Ascending aorta (tissue), 2 donors: ENCODE data around the gene DGKD. TPM values are rescaled to one million over a fixed set of nuclear protein-coding genes. Genes with fewer than 3 reads are reported as not detected.

ENCODE experiments used
- DNase-seq, 2 donors: peaks; one replicate each; pipeline ENCODE4 v3.0.0-alpha.2; 2019; ENCODE audit warnings: low spot score in 2 of 2
- H3K27ac ChIP-seq, 2 donors: fragments of 200-600 bp; sonication (generic); one replicate each; pipeline ENCODE4 v1.5.1; 2016 to 2017; ENCODE audit warnings: mild to moderate bottlenecking in 1 of 2
- H3K27me3 ChIP-seq: fragments of 200-600 bp; sonication (generic); one replicate; pipeline ENCODE4 v1.5.1; 2017
- H3K36me3 ChIP-seq, 2 donors: fragments of 200-600 bp; sonication (generic); one replicate each; pipeline ENCODE4 v1.5.1; 2016
- H3K4me1 ChIP-seq, 2 donors: fragments of 200-600 bp; sonication (generic); one replicate each; pipeline ENCODE4 v1.5.1; 2016 to 2017; ENCODE audit warnings: mild to moderate bottlenecking in 1 of 2
- H3K4me3 ChIP-seq, 2 donors: fragments of 200-600 bp; sonication (generic); one replicate each; pipeline ENCODE4 v1.5.1; 2016 to 2017; ENCODE audit warnings: mild to moderate bottlenecking in 1 of 2
- H3K9me3 ChIP-seq, 2 donors: fragments of 200-600 bp; sonication (generic); one replicate each; pipeline ENCODE4 v1.5.1; 2016
- intact Hi-C: fragments of 100-400 bp; cut with DNase I; formaldehyde crosslinking; loops from one replicate; pipeline ENCODE4 v1.15.1; 2023
- total RNA-seq: library from RNA; depleted of rRNA; stranded (reverse); fragments of >200 nt; gene quantifications from one replicate; pipeline ENCODE4 v1.1.0, GENCODE V29; 2016
- TF ChIP-seq, protein P1 (sequence below), 3 experiments: fragments of 200-600 bp in 2 of 3; fragments of 450-650 bp in 1 of 3; sonication (generic) in 2 of 3; IDR thresholded peaks; one replicate each; pipeline ENCODE4 v1.5.1; 2016 to 2019; ENCODE audit warnings: antibody characterized with exemption in 3 of 3, mild to moderate bottlenecking in 1 of 3, moderate library complexity in 1 of 3

DGKD gene
- total RNA-seq, 1 donor from 2014 or later = 28.3 TPM

DNA sequence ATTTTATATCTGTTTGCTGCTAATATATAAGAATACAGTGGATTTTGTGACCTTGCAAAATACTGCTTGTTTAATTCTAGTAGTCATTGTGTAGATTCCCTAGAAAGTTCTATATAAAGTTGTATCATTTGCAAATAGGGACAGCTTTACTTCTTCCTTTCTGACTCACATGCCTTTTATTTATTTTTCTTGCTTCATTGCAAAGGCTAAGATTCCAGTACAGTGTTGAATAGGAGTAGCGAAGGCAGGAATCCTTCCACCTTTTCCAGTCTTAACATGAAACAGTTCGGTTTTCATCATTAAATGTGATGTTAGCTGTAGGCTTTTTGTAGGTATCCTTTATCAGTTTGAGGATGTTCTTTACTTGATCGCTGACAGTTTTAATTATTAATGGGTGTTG is 58.1 kb downstream of the DGKD start:
- Histone ChIP-seq H3K9me3 (peaks cover 0 to 13% of the 10 kb centered on the region in 2 donors), H3K27me3 (no peaks in the 10 kb centered on the region), H3K4me1 (peaks cover 31 to 38% of the 10 kb centered on the region in 2 donors), H3K27ac (peak overlapping the region; percentile 86 to 95), H3K4me3 (no peak overlapping the region), H3K36me3 (no peaks in the 10 kb centered on the region)
- TF ChIP-seq, protein P1, sequence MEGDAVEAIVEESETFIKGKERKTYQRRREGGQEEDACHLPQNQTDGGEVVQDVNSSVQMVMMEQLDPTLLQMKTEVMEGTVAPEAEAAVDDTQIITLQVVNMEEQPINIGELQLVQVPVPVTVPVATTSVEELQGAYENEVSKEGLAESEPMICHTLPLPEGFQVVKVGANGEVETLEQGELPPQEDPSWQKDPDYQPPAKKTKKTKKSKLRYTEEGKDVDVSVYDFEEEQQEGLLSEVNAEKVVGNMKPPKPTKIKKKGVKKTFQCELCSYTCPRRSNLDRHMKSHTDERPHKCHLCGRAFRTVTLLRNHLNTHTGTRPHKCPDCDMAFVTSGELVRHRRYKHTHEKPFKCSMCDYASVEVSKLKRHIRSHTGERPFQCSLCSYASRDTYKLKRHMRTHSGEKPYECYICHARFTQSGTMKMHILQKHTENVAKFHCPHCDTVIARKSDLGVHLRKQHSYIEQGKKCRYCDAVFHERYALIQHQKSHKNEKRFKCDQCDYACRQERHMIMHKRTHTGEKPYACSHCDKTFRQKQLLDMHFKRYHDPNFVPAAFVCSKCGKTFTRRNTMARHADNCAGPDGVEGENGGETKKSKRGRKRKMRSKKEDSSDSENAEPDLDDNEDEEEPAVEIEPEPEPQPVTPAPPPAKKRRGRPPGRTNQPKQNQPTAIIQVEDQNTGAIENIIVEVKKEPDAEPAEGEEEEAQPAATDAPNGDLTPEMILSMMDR (IDR thresholded peaks at IDR 0.05) = no peak
- intact Hi-C loops = loop anchor here (10.0 kb wide), 3 partner anchors 72 to 1808 kb away; partner anchors contain the start of gene EFHD1
- no peak for DNase-seq

DNA sequence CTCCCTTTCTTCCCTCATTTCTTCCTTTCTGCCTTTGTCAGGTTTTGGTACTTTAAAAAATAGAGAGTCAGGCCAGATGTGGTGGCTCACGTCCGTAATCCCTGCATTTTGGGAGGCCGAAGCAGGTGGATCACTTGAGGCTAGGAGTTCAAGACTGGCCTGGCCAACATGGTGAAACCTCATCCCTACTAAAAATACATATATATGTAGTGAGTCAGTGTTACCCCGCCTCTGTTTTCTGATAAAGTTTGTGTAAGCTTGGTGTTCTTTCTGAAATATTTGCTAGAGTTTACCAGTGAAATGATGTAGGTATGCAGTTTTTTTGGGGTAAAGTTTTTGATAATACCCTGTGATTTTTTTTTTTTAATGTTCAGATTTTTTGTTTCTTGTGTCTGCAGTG is 58.8 kb downstream of the DGKD start:
- peak in 1 of 2 donors; percentile 56 for DNase-seq
- Histone ChIP-seq H3K27me3 (no peaks in the 10 kb centered on the region), H3K4me1 (peaks cover 31 to 38% of the 10 kb centered on the region in 2 donors), H3K27ac (peak overlapping the region; percentile 86 to 95), H3K4me3 (no peak overlapping the region), H3K9me3 (peaks cover 0 to 13% of the 10 kb centered on the region in 2 donors), H3K36me3 (no peaks in the 10 kb centered on the region)
- intact Hi-C loops = loop anchor here (10.0 kb wide), 3 partner anchors 72 to 1808 kb away; partner anchors contain the start of gene EFHD1
- TF ChIP-seq, protein P1 (IDR thresholded peaks at IDR 0.05) = no peak

DNA sequence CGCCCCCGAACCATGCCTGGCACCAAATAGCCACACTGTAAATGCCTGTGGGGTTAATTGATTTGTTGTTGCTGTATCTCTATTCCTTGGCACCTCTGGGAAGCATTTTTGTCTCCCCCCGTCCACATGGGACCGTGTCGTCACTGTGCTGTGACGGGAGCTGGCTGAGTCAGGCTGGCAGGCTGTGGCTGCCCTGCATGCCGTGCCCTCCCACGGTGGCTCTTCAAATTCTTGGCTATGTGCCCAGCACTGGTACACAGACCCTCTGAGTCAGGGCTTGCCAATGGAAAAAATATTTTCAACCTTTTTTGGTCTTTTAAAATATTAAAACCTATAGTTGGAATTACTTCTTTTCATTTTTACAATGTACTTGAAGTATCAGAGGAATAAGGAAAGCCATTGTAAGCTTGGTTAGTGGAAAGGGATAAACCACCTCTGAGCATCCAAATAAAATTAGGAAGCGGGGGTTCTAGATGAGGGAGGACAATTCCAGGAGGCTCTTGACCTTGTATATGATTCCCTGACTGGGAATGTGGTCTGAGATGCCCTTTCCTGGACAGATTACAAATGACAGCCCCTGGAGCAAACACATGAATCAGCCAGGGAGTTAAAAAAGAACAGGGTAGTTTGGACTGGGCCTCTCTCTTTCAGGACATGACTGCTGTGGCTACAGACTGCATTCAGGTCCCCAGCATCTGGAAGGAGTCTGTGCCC is 59.4 kb downstream of the DGKD start:
- H3K36me3 ChIP-seq = no peaks in the 10 kb centered on the region
- no peaks in the 10 kb centered on the region for H3K27me3 ChIP-seq
- peaks cover 31 to 37% of the 10 kb centered on the region in 2 donors for H3K4me1 ChIP-seq
- peak overlapping the region; percentile 86 to 95 for H3K27ac ChIP-seq
- H3K9me3 ChIP-seq = peaks cover 0 to 13% of the 10 kb centered on the region in 2 donors
- no peak overlapping the region for H3K4me3 ChIP-seq
- DNase-seq = peak; percentile 32 to 94
- intact Hi-C loops = loop anchor here (10.0 kb wide), 3 partner anchors 71 to 1809 kb away; partner anchors contain the start of gene EFHD1
- TF ChIP-seq, protein P1 (IDR thresholded peaks at IDR 0.05) = no peak

DNA sequence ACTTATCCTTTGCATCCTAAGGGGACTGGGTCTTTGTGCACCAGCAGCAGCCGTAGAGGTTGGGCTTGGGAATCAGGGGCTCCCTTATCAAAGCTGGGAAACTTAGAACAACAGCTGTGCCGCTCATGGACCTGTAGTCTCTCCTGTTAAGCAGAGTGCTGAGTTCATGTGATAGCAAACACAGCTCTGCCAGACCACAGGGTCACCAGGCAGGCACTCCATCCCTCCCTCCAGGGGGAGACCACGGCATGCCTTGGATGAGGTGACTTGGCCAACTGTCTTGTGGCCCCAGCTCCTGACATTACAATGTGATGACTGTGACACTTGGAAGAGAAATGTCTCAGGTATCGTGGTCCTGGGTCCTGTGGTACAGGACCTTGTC is 60.0 kb downstream of the DGKD start:
- Histone ChIP-seq H3K9me3 (peaks cover 0 to 13% of the 10 kb centered on the region in 2 donors), H3K4me1 (peaks cover 28 to 34% of the 10 kb centered on the region in 2 donors), H3K36me3 (no peaks in the 10 kb centered on the region), H3K27ac (peak overlapping the region; percentile 86 to 95), H3K27me3 (no peaks in the 10 kb centered on the region), H3K4me3 (no peak overlapping the region)
- DNase-seq = peak in 1 of 2 donors; percentile 69
- TF ChIP-seq, protein P1 (IDR thresholded peaks at IDR 0.05) = no peak
- intact Hi-C loops = loop anchor here (10.0 kb wide), 3 partner anchors 71 to 1809 kb away; partner anchors contain the start of gene EFHD1

DNA sequence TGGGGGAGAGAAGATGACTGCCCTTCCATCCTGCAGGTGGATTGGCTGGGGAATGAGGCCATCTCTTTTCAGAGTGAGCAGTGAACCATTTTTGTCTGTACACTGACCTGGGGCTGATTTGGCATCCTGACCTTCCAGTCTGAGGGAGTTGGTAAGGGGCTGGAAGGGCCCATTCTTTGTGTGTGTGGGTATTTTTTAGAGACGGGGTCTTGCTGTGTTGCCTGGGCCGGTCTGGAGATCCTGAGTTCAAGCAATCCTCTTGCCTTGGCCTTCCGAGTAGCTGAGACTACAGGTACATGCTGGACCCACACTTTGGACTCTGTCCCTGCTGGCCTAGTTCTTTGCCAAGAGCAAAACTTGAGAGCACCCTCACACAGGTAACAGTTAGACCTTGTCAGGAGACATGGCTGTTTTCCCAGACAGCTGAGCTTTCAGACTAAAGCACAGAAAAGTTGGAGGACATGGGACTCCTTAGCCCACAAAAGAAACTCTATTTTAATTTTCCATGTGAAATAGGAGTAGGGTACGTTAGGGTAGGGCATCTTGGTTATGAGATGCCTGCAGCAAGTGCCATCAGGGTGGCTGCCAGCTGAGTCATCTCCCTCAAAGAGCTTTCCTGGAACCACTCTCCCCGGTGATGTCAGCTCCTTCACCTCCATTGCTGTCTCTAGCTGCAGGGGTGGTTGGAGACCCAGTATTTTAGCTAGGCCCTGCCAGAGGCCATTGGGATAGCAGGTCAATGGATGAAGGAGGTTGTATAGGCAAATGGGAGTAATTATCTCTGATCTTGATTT is 60.7 kb downstream of the DGKD start:
- H3K27ac ChIP-seq = peak overlapping the region; percentile 86 to 95
- H3K27me3 ChIP-seq = no peaks in the 10 kb centered on the region
- H3K4me1 ChIP-seq = peaks cover 22 to 32% of the 10 kb centered on the region in 2 donors
- TF ChIP-seq, protein P1 (IDR thresholded peaks at IDR 0.05) = no peak
- intact Hi-C loops = loop anchor here (10.0 kb wide), 3 partner anchors 70 to 1810 kb away; partner anchors contain the start of gene EFHD1
- peak in 1 of 2 donors; percentile 86 for DNase-seq
- no peaks in the 10 kb centered on the region for H3K36me3 ChIP-seq
- peaks cover 0 to 13% of the 10 kb centered on the region in 2 donors for H3K9me3 ChIP-seq
- no peak overlapping the region for H3K4me3 ChIP-seq
